SU-DHL-6 (cell line): ENCODE results near the gene CX3CL1.

ENCODE experiments used
- CTCF ChIP-seq: fragments of 200-600 bp; sonication (generic); IDR thresholded peaks from one replicate; pipeline ENCODE4 v1.5.1; 2017; ENCODE audit warnings: antibody characterized with exemption, mild to moderate bottlenecking, low read length, moderate library complexity; ENCODE audit not compliant: insufficient read depth, poor library complexity, severe bottlenecking
- EZH2phosphoT487 ChIP-seq: fragments of 200-600 bp; sonication (generic), shearing (Covaris generic); conservative IDR thresholded peaks from 2 replicates; pipeline ENCODE4 v1.6.1; 2018; ENCODE audit warnings: mild to moderate bottlenecking, antibody characterized with exemption, low read length, moderate library complexity, mixed read lengths

DNA sequence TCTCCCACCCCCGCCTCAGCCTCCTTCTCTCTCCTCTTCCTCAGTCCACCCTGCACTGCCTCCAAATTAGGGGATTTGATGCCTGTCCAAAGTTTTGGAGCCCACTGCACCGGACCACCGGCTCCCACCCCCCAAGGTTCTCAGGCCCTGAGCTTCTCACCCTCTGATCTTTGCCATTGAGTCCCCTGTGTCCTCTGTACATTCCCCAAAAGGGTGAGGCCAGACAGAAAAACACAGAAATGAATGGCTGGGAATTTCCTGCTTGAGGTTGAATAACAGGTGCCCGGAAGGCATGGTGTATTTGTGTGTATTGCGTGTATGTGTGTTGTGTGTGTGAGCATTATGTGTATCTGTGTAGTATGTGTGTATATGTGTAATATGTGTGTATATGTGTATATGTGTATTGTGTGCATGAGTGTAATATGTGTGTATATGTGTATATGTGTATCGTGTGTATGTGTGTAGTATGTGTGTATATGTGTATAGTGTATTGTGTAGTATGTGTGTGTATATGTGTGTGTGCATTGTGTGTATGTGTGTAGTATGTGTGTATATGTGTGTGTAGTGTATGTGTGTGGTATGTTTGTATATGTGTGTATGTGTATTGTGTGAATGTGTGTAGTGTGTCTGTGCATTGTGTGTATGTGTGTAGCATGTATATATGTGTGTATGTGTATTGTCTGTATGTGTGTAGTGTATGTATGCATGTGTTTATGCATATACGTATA is 16.2 kb downstream of the CX3CL1 start:
- TF ChIP-seq CTCF: no peak
- TF ChIP-seq EZH2phosphoT487: no peak
